ENCODE measurements around the gene ACRBP. TPM values are rescaled to one million over a fixed set of nuclear protein-coding genes. Genes with fewer than 3 reads are reported as not detected.

The ACRBP gene
- total RNA-seq, 4 donors from 2014 or later = 0.86 to 9.3 (median 1.6) TPM

DNA sequence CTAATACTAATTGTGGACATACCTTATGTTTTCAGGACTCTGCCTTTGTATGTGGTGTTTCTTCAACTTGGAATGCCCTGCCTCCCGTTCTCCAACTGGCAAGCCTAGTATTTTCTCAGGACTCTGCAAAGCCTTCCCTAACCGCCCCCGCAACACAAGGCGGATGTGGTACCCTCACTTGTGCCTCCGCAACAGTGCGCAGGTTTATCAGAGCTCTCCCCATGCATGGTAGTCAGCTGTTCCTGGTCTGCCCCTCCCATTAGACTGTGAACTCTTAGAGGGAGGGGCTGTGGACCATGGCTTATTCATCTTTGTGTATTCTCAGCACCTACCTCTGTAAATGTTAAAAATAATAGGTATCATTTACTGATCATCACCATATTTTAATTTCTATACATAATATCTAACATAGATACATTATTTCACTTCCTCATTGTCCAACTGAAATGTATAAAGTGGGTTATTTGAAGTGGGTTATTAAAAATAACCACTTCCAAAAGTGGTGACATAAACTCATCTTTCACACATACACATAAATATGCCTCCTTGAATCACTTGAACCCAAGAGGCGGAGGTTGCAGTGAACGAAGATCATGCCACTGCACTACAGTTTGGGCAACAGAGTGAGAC, 20.5 kb downstream of the ACRBP start:
- no peaks in the 10 kb centered on the region for H3K36me3 ChIP-seq
- H3K27ac ChIP-seq = no peak overlapping the region
- H3K27me3 ChIP-seq = no peaks in the 10 kb centered on the region
- DNase-seq (ENCODE audit: low spot score in 2 of 2) = no peak
- peaks cover 9% of the 10 kb centered on the region for H3K4me1 ChIP-seq
- H3K9me3 ChIP-seq = no peaks in the 10 kb centered on the region
- H3K4me3 ChIP-seq = no peak overlapping the region
- TF ChIP-seq POLR2A (IDR thresholded peaks at IDR 0.05) (no peak), EP300 (IDR thresholded peaks at IDR 0.05) (no peak), POLR2AphosphoS5 (IDR thresholded peaks at IDR 0.05) (no peak)
- TF ChIP-seq, protein P1, sequence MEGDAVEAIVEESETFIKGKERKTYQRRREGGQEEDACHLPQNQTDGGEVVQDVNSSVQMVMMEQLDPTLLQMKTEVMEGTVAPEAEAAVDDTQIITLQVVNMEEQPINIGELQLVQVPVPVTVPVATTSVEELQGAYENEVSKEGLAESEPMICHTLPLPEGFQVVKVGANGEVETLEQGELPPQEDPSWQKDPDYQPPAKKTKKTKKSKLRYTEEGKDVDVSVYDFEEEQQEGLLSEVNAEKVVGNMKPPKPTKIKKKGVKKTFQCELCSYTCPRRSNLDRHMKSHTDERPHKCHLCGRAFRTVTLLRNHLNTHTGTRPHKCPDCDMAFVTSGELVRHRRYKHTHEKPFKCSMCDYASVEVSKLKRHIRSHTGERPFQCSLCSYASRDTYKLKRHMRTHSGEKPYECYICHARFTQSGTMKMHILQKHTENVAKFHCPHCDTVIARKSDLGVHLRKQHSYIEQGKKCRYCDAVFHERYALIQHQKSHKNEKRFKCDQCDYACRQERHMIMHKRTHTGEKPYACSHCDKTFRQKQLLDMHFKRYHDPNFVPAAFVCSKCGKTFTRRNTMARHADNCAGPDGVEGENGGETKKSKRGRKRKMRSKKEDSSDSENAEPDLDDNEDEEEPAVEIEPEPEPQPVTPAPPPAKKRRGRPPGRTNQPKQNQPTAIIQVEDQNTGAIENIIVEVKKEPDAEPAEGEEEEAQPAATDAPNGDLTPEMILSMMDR (IDR thresholded peaks at IDR 0.05) = no peak
- WGBS = 72% methylated on average over 8 of the region's 8 CpGs

DNA sequence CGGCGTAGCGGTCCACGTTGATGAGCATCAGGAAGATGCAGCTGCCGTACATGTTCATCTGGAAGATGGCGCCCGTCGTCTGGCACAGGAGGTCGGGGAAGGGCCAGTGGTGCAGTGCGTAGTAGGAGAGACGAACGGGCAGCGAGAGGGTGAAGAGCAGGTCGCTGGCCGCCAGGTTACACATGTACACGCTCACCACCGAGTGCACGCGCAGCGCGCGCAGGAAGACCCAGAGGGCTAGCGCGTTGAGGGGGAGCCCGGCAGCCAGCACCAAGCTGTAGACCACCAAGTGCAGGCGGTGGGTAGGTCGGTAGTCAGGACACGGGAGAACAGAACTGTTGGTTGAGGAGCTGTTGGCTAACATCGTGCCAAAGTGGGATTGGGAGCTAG, 26.4 kb downstream of the ACRBP start:
- H3K9me3 ChIP-seq = no peaks in the 10 kb centered on the region
- no peak for TF ChIP-seq EP300 (IDR thresholded peaks at IDR 0.05)
- no peak for TF ChIP-seq POLR2AphosphoS5 (IDR thresholded peaks at IDR 0.05)
- TF ChIP-seq, protein P1 (IDR thresholded peaks at IDR 0.05) = no peak
- TF ChIP-seq POLR2A (IDR thresholded peaks at IDR 0.05) = no peak
- 97% methylated on average over 25 of the region's 29 CpGs for WGBS
- peaks cover 10% of the 10 kb centered on the region for H3K4me1 ChIP-seq
- peaks cover 15% of the 10 kb centered on the region for H3K36me3 ChIP-seq
- H3K4me3 ChIP-seq = no peak overlapping the region
- H3K27me3 ChIP-seq = peaks cover 10% of the 10 kb centered on the region
- H3K27ac ChIP-seq = no peak overlapping the region
- DNase-seq (ENCODE audit: low spot score in 2 of 2) = no peak

DNA sequence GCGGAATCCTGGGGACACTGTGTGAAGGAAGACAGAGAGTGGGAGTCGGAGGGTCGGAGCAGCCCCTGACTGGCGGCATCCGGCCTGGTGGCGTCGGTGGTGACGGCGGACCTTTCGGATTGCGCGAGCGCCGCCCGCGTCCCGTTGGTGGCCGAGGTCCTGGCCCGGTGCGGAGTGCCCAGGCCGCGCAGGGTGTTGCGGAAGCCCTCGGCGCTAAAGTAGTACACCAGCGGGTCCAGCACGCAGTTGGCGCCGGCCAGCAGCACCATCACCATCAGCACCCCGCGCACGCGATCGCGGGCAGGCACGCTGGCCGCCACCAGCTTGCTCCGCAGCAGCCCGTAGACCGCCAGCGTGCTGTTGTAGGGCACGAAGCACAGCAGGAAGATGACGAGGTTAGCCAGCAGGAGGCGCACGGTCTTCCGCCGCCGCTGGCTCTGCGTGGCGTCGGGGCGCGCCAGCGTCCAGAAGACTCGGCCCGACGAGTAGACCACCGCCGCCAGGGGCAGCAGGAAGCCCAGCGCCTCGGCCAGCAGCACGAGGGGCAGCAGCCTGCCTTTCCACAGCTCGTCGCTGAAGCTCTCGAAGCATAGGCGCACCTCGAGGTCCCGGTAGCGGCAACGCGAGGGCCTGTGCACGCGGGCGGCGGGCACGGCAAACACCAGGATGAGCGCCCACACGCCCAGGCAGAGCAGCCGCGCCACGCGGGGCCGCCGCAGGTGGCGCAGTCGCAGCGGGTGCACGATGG, 26.9 kb downstream of the ACRBP start:
- Histone ChIP-seq H3K9me3 (no peaks in the 10 kb centered on the region), H3K27me3 (peaks cover 10% of the 10 kb centered on the region), H3K27ac (no peak overlapping the region), H3K4me3 (no peak overlapping the region), H3K4me1 (peaks cover 10% of the 10 kb centered on the region), H3K36me3 (peaks cover 15% of the 10 kb centered on the region)
- no peak for DNase-seq (ENCODE audit: low spot score in 2 of 2)
- TF ChIP-seq POLR2AphosphoS5 (IDR thresholded peaks at IDR 0.05) = no peak
- TF ChIP-seq, protein P1 (IDR thresholded peaks at IDR 0.05) = peak; percentile 12 to 46
- no peak for TF ChIP-seq EP300 (IDR thresholded peaks at IDR 0.05)
- WGBS = 79% methylated on average over 33 of the region's 88 CpGs

DNA sequence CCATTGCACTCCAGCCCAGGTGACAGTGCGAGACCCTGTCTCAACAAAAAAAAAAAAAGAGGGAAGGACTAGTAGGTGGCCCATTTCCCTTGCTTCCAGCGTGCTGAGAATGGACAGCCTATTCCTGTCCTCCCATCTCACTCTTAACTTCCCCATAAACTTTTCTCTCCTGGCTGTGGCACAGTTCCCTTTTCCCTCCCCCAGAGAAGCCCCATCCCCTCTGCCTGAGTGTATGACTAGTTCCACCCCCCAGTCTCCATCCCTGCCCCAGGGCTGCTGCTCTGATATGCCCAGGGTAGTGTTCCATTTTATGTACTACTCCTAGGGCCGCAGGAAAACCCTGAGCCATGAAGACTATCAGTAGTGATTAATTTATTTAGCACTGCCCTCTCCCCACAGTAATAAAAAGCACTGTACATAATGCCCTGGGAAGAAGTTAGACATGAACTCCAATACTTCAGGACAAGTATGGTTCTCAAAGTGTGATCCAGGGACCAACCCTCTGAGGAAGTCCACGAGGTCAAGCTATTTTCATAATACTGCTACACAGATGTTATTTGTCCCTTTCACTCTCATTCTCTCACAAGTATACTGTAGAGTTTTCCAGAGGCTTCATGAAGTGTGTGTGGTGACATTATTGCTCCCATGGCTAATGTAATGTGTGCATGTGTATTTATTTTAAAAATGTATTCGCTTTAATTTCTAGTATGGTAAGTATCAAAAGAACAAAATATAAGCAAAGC, 28.6 kb downstream of the ACRBP start:
- Histone ChIP-seq H3K4me3 (no peak overlapping the region), H3K36me3 (peaks cover 15% of the 10 kb centered on the region), H3K9me3 (no peaks in the 10 kb centered on the region), H3K4me1 (peaks cover 22% of the 10 kb centered on the region), H3K27me3 (peaks cover 10% of the 10 kb centered on the region), H3K27ac (no peak overlapping the region)
- WGBS = 87% methylated on average over 5 of the region's 5 CpGs
- TF ChIP-seq POLR2A (IDR thresholded peaks at IDR 0.05) (no peak), POLR2AphosphoS5 (IDR thresholded peaks at IDR 0.05) (no peak), EP300 (IDR thresholded peaks at IDR 0.05) (no peak)
- TF ChIP-seq, protein P1 (IDR thresholded peaks at IDR 0.05) = no peak
- no peak for DNase-seq (ENCODE audit: low spot score in 2 of 2)

DNA sequence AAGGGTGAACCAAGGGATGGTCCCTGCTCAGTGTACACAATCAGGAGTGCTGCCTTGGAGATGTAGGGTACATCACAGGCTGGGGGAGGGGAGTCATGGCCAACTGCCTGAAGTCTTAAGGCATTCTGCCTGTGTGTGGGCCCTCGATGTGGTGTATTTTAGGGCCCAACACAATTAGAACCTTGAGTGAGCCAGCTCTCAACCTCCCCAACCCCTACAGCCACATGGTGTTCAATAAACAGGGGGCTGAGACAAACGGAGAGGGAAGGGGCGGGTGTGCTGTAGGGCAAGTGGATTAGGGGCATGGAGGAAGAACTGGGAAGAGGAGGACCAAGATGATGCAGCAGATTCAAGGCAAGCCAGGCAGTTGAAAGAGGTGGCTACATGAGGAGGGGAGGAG, 31.4 kb downstream of the ACRBP start:
- Histone ChIP-seq H3K4me1 (peaks cover 44% of the 10 kb centered on the region), H3K36me3 (peaks cover 14% of the 10 kb centered on the region), H3K27me3 (peaks cover 10% of the 10 kb centered on the region), H3K4me3 (no peak overlapping the region), H3K27ac (no peak overlapping the region), H3K9me3 (no peaks in the 10 kb centered on the region)
- 53% methylated on average over 3 of the region's 3 CpGs for WGBS
- TF ChIP-seq POLR2AphosphoS5 (IDR thresholded peaks at IDR 0.05) (no peak), POLR2A (IDR thresholded peaks at IDR 0.05) (no peak), EP300 (IDR thresholded peaks at IDR 0.05) (no peak)
- TF ChIP-seq, protein P1 (IDR thresholded peaks at IDR 0.05) = no peak
- DNase-seq (ENCODE audit: low spot score in 2 of 2) = no peak

All from suprapubic skin (tissue), 4 donors.